Nephron (organoid): ENCODE measurements around the gene NKX2-4.

ENCODE experiments used
- H3K27ac Mint-ChIP-seq, 3 experiments: 2 replicates each; pipeline ENCODE4 v1.8.0; 2020; ENCODE audit warnings: mixed read lengths in 3 of 3, mild to moderate bottlenecking in 2 of 3, moderate library complexity in 1 of 3
- H3K27me3 Mint-ChIP-seq: 2 replicates; pipeline ENCODE4 v1.8.0; 2021; ENCODE audit warnings: low read depth, mild to moderate bottlenecking, moderate library complexity, mixed read lengths
- H3K36me3 Mint-ChIP-seq: 2 replicates; pipeline ENCODE4 v1.8.0; 2020; ENCODE audit warnings: low read depth, mixed read lengths
- H3K4me1 Mint-ChIP-seq: 2 replicates; pipeline ENCODE4 v1.8.0; 2020; ENCODE audit warnings: mixed read lengths
- H3K4me3 Mint-ChIP-seq, 3 experiments: 2 replicates each; pipeline ENCODE4 v1.8.0; 2020; ENCODE audit warnings: mild to moderate bottlenecking in 3 of 3, mixed read lengths in 3 of 3, moderate library complexity in 2 of 3
- H3K9me3 Mint-ChIP-seq: 2 replicates; pipeline ENCODE4 v1.8.0; 2020; ENCODE audit warnings: mixed read lengths
- CTCF ChIP-seq, 3 experiments: fragments of 200-600 bp; sonication (generic); IDR thresholded peaks; one replicate each; pipeline ENCODE4 v1.5.0; 2021; ENCODE audit warnings: antibody characterized with exemption in 3 of 3; ENCODE audit not compliant: unreplicated experiment in 3 of 3

NKX2-4 gene

GRCh38 chr20:21411725-21412124 is 14.4 kb upstream of the NKX2-4 start:
- Mint-ChIP-seq H3K27me3 (peaks cover 65% of the 10 kb centered on the region), H3K4me1 (no peaks in the 10 kb centered on the region), H3K9me3 (peaks cover 15% of the 10 kb centered on the region), H3K36me3 (no peaks in the 10 kb centered on the region), H3K4me3 (no peak overlapping the region), H3K27ac (no peak overlapping the region)
- TF ChIP-seq CTCF (IDR thresholded peaks at IDR 0.05; ENCODE audit: unreplicated experiment in 3 of 3), result no peak

- no peak for TF ChIP-seq CTCF (IDR thresholded peaks at IDR 0.05; ENCODE audit: unreplicated experiment in 3 of 3)
- Mint-ChIP-seq H3K27ac (no peak overlapping the region), H3K36me3 (no peaks in the 10 kb centered on the region), H3K4me3 (no peak overlapping the region), H3K27me3 (peaks cover 86% of the 10 kb centered on the region), H3K4me1 (no peaks in the 10 kb centered on the region), H3K9me3 (no peaks in the 10 kb centered on the region)
Observed at GRCh38 chr20:21399005-21399475, 1.7 kb upstream of the NKX2-4 start.

DNA sequence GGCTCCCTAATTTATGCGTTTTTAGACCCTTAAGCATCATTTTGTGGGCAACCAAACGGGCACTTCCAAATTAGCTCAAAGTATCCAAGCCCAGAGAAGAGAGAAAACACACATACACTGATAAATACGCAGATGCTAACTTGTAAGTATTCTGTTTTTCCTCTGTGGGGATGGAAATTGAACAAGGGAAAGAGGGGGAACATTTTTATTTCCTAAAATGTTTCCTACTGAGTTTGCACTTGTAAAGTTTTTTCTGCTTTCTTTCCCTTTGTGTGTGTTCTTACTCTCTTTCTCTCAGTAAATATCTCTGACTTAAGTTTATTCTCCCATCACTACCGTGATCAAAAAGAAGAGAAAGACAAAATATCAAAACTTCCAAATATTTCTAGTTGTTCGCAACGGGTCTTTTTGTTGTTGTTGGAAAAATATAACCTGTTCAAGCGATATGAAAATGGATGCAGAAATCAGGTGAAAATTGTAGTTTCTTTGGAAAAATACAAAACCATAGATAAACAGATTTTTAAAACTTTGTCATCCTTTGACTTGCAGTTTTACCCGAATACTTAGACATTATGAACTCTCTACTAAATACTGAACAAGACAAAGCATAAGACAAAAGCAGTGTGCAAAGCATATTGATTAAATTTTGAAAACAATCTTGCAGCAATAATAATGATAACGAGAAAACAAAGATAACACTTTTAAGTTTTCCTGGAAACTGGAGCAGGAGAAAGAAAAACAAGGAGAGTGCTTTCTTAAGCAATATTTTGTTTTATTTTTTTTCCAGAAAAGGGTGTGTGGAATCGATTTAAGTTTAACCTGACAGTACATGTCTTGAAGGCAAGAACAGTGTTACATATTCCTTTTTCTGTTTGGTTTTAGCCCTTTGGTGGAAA is 1.0 kb upstream of the NKX2-4 start:
- no peaks in the 10 kb centered on the region for H3K9me3 Mint-ChIP-seq
- peaks cover 86% of the 10 kb centered on the region for H3K27me3 Mint-ChIP-seq
- H3K36me3 Mint-ChIP-seq, result no peaks in the 10 kb centered on the region

GRCh38 chr20:21396599-21397340 is 556 bp downstream of the NKX2-4 start:
- Mint-ChIP-seq H3K36me3 (peaks cover 3% of the 10 kb centered on the region), H3K27ac (no peak overlapping the region), H3K9me3 (no peaks in the 10 kb centered on the region), H3K4me3 (no peak overlapping the region), H3K27me3 (peaks cover 90% of the 10 kb centered on the region), H3K4me1 (peaks cover 4% of the 10 kb centered on the region)
- no peak for TF ChIP-seq CTCF (IDR thresholded peaks at IDR 0.05; ENCODE audit: unreplicated experiment in 3 of 3)

More for the DNA sequence above, 1.0 kb upstream of the NKX2-4 start:
- TF ChIP-seq CTCF (IDR thresholded peaks at IDR 0.05; ENCODE audit: unreplicated experiment in 3 of 3), result no peak
- peak overlapping the region; percentile 34 to 57 (median 43) for H3K4me3 Mint-ChIP-seq
- no peaks in the 10 kb centered on the region for H3K4me1 Mint-ChIP-seq
- H3K27ac Mint-ChIP-seq, result no peak overlapping the region

DNA sequence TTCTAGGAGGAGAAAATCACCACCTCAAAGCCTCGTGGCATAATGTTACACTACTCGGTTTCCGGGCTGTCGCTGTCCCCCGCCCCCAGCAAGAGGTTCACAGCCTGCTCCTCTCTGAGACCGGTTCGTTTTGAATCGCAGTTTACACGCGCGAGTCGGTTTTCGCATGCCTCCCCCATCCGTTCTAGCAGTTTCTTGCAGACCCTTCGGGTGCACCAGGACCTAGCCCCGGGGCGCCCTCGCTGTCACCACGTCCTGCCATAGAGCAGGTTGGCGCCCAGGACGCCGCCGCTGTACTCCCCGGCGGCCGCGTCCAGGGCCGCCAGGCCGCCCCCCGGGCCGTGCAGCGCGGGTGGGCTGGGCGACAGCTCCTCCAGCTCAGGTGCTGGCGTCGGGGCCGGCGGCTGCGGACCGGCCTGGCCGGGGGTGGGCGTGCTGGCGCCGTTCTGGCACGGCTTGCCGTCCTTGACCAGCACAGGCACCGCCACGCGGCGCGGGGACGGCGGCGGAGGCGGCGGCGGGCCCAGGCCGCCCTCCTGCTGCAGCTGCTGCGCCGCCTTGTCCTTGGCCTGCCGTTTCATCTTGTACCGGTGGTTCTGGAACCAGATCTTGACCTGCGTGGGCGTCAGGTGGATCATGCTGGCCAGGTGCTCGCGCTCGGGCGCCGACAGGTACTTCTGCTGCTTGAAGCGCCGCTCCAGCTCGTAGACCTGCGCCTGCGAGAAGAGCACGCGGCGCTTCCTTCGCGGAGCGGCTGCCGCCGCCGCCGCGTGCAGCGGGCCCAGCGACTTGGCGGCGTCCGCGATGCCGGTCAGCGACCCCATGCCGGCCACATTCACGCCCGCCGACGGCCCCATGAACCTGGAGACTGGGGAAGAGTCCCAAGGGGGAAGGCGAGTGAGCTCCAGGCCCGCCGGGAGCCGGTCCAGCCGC is 1.4 kb downstream of the NKX2-4 start:
- Mint-ChIP-seq H3K36me3 (peaks cover 7% of the 10 kb centered on the region), H3K4me3 (peak overlapping the region; percentile 13 to 20 (median 15)), H3K27ac (no peak overlapping the region), H3K9me3 (no peaks in the 10 kb centered on the region), H3K4me1 (peaks cover 9% of the 10 kb centered on the region), H3K27me3 (peaks cover 90% of the 10 kb centered on the region)
- no peak for TF ChIP-seq CTCF (IDR thresholded peaks at IDR 0.05; ENCODE audit: unreplicated experiment in 3 of 3)
